Measurements from ENCODE around the gene CFAP100. TPM values are rescaled to one million over a fixed set of nuclear protein-coding genes. Genes with fewer than 3 reads are reported as not detected.

Gene CFAP100
- total RNA-seq, 1 donor from 2014 or later = 2.0 TPM

GRCh38 chr3:126422571-126423091 is 27.9 kb downstream of the CFAP100 start:
- no peak for DNase-seq

DNA sequence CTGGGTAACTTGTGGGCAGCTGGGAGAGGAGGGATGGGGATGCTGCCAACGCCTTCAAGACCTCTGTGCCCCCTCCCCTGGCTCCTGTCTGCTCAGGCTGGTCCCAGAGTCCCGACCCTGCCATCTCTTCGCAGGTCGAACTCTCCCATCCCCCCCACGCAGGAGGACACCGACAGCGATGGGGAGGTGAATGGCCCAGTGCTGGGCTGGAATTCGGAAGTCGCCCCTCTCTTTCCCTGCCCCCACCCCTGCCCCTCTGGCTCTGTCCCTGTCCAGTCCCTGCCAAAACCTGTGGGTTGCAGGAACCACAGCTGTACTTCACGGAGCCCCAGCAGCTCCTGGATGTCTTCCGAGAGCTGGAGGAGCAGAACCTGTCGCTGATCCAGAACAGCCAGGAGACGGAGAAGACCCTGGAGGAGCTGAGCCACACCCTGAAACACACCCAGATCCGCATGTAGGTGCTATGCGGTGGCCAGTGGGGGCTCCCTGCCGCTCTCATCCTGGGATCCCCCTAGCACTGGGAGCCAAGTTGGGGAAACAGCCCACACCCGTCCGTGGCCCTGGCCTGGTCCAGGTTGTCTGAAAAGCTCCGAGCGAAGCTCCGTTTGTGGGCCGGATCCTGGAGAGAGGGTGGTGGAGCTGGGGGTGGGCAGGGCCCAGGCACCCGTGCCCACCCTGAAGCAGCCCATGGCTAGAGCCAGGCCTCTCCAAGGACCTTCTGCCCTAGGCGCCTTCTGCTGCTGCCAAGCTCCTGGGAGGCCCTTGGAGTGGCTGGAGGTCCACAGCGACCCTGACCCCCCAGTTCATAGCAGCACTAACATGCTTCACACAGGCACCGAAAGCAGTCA is 28.7 kb downstream of the CFAP100 start:
- no peak for DNase-seq

DNA sequence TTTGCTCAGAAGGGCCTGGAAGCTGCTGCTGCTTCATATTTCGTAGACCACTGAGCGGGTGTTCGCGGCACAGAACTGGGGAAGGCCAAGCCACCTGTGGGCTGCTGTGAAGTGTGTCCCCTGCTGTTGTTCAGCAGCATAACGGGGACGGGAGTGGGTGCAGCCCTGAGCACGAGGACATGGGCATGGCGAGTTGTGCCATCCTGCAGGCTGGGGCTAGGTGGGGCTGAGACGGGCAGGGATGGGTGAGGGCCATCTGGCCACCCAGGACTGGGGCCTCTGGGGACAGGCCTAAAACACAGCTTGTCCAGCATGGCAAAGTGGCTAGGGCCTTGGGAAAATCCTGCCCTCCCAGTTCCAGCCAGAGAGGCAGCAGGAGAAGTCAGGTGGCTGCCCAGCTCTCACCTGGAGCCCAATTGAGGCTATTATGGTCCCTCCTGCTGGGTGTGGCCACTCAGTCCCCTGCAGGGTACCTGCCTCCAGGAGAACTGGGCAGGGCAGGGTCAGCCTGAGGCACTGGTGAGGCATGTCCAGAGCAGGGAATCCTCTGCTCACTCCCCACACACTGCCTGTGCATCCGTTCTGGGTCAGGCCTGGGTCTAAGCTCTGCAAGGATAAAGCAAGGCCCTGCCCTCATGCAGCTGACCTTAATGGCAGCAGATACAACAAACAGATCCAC is 29.5 kb downstream of the CFAP100 start:
- DNase-seq = no peak

GRCh38 chr3:126424751-126425150 is 30.0 kb downstream of the CFAP100 start:
- no peak for DNase-seq

DNA sequence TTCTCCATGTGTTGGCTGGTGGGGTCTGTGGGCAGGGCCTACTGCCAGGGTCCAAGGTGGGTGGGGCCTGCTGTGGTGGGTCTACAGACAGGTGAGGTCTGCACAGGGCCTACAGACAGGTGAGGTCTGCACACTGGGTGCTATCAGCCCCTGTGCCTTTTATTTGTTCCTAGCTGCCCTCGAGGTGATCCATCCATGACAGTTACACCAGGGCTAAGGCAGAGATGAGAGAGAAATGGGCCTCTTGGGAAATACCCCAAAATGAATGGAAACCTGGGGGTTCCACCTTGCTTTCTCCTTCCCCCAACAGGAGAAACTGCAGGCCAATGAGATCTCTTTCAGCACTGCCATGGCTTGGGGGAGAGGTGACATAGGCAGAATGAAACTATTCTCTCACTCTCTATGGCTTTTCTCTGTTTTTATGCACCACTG is 36.4 kb downstream of the CFAP100 start:
- DNase-seq = no peak

GRCh38 chr3:126432361-126433104 is 37.8 kb downstream of the CFAP100 start:
- DNase-seq = no peak

DNA sequence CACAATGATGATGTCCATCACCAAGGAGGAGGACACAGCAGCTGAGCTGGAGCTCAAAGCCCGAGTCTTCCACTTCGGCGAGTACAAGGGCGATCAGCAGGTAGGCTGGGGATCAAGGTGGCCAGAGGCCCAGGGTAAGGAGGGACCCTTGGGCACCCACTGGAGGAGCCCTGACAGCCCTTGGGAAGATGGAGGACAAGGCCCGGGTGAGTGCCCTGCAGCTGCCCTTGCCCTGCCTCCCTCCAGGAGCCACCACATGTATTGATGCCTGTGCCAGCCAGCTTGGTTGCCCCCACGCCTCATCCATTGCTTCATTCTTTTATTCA is 38.4 kb downstream of the CFAP100 start:
- no peak for DNase-seq

- DNase-seq = no peak
Measured at GRCh38 chr3:126433496-126434263, 39.0 kb downstream of the CFAP100 start.

GRCh38 chr3:126434264-126434590 is 39.5 kb downstream of the CFAP100 start:
- no peak for DNase-seq

DNA sequence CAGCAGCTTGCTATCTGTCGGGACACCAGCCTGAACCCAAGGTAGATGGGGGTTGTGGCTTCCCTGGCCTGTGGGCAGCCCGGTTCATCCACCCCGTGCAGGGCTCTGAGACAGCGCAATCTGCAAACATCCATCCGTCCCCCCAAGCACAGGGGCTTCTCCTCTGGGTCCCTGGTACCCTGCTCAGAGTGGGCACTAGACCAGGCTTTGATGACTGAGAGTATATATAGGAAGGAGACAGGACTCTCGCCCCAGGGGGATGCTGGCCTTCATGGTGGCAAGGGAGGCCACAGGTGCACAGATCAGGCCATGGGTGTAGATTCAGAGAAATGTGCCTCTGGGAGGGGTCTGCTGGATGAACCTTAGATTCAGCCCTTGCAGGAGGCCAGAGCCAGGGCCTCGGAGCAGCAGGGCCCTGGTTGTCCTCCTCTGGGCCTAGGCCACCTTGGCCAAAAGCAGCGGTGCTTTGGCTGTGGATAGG is 40.3 kb downstream of the CFAP100 start:
- no peak for DNase-seq

- DNase-seq = no peak
Measured at GRCh38 chr3:126435456-126436315, 41.0 kb downstream of the CFAP100 start.

DNA sequence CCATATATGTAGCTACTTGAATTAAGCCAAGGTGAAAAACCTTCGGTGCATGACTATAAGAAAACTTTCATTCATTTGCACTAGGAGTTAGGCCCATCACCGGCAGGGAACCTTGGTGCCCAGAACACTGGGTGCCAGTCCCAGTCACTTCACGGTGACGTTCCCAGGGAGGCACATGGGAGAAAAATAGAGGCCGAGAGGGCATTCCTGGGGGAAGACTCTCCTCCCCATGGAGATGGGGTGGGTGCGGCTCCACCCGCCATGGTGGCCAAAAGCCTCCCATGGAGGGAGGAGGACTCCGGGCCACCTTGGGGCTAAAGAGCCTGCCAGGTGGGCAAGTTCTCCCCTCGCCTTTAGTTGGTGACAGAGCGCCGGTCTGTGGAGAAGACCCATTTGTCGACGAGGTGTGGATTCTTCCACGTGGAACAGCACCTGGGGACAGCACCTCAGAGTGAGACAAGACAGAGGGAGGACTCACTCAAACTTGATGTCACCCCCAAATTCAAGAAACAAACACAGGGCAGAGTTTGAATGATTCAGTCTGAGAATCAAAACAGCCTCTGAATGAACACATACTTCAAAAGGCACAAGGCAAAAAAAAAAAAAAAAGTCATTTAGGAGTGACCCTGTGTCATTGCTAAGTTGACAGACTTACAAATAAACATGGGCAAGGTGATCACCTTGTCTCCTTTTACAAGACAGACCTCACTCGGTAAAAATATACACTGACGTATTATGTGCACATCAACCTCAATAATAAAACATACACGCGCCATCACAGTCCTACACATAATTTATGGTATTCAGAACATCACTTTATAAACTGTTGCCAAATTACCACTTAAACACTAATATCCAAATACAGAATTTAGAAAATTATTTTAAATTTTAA is 42.4 kb downstream of the CFAP100 start:
- DNase-seq = no peak

DNA sequence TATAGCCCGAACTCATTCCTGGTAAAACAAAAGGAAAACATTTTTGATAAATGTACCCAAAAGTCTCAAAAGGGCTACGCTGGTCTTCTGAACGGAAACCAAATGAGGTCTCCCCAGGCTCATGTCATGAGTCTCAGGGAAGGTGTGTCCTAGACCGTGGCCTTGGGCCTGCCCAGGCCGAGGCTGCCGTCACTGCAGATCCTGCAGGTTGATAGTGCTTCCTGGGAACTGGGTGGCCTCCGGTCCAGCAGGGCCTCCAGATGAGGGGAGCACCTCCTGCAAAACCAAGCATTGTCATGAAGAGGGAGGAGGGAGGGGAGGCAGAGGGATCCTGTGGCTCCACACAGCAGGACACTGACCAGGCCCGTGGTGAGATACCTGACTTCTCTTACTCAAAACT is 43.5 kb downstream of the CFAP100 start:
- DNase-seq = no peak

- no peak for DNase-seq
Measured at GRCh38 chr3:126438746-126439145, 44.0 kb downstream of the CFAP100 start.

- DNase-seq = no peak
Measured at GRCh38 chr3:126439346-126439967, 44.7 kb downstream of the CFAP100 start.

GRCh38 chr3:126439968-126440708 is 45.4 kb downstream of the CFAP100 start:
- DNase-seq = no peak

DNA sequence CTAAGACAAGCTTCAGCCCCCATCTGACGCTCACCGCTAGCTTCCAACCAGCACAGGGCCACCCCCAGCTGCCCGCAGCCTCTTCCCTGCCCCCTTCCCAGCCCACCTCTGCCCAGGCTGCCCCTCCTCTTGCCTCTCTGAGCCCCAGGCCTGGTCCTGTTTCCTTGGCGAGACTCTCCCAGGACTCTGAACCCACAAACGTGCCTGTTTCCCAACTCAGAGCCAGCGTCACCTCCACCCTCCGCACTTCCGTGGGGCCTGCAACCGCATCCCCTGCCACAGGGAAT is 45.9 kb downstream of the CFAP100 start:
- DNase-seq = no peak

DNA sequence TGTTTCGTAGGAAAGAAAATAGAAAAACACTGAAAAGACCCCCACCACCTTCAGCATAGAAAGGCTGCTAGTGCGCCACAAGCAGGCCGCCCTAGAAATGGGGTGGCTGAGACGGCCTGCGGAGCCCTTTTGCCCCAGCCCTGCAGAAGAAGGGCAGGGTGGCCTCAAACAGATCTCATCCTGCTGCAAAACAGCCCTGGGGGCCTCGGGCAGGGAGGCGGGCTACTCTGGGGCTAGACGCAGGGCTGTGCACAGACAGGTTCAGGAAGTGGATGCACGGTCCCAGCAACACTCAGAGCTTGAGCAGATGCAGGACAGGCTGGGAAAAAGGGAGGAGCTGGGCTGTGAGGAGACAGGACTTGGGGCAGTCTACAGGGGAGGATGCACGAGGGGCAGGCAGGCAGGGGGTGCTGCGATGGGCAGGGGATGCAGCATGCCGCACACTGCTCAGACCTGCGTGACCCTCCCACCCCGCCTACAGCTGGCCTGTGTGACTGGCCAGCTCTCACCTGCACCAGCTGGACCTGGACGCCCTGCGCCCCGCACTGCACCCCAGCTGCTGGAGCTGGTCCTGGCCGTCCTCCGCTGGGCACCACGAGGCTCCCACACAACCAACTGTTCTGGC is 46.7 kb downstream of the CFAP100 start:
- DNase-seq = no peak
